NCI-H187 treated with DMSO at 0.1 percent for 48 hours (cell line): ENCODE measurements around the gene AOC2.
"Not testable (repeated sequence)": the region's sequence is repeated elsewhere in the genome, so short reads cannot be mapped to it uniquely, and the experiment has no call there.

Source experiments
- DNase-seq: peaks from one replicate; lab custom pipeline; 2025; lab: John Stamatoyannopoulos, UW

The AOC2 gene

GRCh38 chr17:42881706-42882105 is 37.3 kb downstream of the AOC2 start:
- not testable (repeated sequence) for DNase-seq

DNA sequence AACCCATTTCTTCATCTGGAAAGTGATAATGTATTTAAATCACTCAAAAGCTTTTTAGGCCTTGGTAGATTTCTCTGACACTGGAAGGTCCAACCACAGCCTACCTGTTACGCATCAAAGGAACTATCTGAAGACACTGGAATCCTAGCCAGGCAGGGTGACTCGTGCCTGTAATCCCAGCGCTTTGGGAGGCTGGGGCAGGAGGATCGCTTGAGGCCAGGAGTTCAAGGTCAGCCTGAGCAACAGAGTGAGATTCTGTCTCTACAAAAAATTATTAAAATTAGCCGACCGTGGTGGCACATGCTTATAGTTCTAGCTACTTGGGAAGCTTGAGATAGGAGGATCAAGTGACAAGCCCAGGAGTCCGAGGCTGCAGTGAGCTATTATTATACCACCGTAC is 37.8 kb downstream of the AOC2 start:
- no peak for DNase-seq

- no peak for DNase-seq
These were observed 39.6 kb downstream of the AOC2 start for GRCh38 chr17:42883802-42884558.

DNA sequence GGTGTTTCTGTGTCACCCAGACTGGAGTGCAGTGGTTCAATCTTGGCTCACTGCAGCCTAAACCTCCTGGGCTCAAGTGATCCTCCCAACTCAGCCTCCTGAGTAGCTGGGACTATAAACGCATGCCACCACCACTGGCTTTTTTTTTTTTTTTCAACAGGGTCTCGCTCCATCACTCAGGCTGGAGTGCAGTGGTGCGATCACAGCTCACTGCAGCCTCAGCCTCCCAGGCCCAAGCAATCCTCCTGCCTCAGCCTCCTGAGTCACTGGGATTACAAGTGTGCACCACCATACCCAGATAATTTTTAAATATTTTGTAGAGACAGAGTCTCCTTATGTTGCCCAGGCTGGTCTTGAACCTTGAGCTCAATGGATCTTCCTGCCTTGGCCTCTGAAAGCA is 41.4 kb downstream of the AOC2 start:
- DNase-seq, result not testable (repeated sequence)

- DNase-seq, result no peak
These were observed 42.1 kb downstream of the AOC2 start for GRCh38 chr17:42886283-42887176.

GRCh38 chr17:42889809-42890208 is 45.4 kb downstream of the AOC2 start:
- no peak for DNase-seq

GRCh38 chr17:42891539-42892152 is 47.3 kb downstream of the AOC2 start:
- no peak for DNase-seq

DNA sequence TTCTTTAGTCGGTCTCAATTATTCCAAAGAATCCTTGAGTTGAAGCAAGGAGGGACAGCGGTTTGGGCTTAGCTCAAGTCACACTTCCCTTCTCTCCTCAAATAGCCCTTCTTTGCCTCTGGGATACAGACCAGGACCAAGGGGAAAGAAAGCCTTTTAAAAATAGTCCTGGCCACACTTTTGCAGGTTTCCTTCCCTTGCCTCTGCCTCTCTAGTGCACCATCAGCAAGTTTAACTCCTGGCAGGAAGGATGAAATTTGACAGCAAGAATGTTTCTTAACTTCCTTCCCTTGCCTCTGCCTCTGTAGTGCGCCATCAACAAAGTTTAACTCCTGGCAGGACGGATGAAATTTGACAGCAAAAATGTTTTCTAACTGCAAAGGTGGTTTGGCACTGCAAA is 49.0 kb downstream of the AOC2 start:
- no peak for DNase-seq

- DNase-seq, result no peak
These were observed 50.2 kb downstream of the AOC2 start for GRCh38 chr17:42894283-42895184.

DNA sequence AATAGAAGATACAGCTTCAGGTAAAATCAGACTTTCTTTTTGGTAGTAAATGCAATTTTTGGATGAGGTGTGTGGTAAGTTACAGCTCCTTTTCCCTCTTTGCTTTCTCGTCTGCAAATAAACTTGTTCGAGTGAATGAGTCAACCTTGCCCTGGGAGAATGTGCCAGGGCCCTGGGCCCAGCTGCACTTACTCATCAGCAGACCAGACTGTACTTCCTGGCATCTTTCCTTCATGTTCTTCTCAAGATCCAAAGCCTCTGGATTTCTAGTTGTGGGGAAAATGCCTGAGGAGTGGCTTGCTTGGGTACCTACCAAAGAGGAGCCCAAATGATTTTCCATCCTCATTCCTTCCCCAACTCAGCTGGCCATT is 50.8 kb downstream of the AOC2 start:
- no peak for DNase-seq

- DNase-seq, result no peak
These were observed 53.9 kb downstream of the AOC2 start for GRCh38 chr17:42898147-42898811.

- DNase-seq, result not testable (repeated sequence)
These were observed 55.6 kb downstream of the AOC2 start for GRCh38 chr17:42899981-42900380.
